ENCODE measurements around the gene AARS2.

AARS2 gene

GRCh38 chr6:44278774-44279697 lies 34.1 kb downstream of the AARS2 start:
- TF ChIP-seq SIN3A (IDR thresholded peaks at IDR 0.05; ENCODE audit: borderline replicate concordance, insufficient read depth, low read length) (no peak), FOXP2 (optimal IDR thresholded peaks at IDR 0.05; ENCODE audit: borderline replicate concordance, extremely low read depth, extremely low read length, insufficient read depth) (no peak), REST (IDR thresholded peaks at IDR 0.05; ENCODE audit: insufficient read depth in 1 of 2, low read depth in 2 of 2, low read length in 2 of 2) (0 out of 4 replicates have a peak, but pooled peaks of 1 of the 2 experiments have one; percentile 31), TAF1 (IDR thresholded peaks at IDR 0.05; ENCODE audit: borderline replicate concordance, insufficient read depth, low read length) (no peak), POLR2AphosphoS5 (IDR thresholded peaks at IDR 0.05; ENCODE audit: low read depth, low read length) (no peak)

- TF ChIP-seq POLR2AphosphoS5 (IDR thresholded peaks at IDR 0.05; ENCODE audit: low read depth, low read length) (no peak), TAF1 (IDR thresholded peaks at IDR 0.05; ENCODE audit: borderline replicate concordance, insufficient read depth, low read length) (no peak), REST (IDR thresholded peaks at IDR 0.05; ENCODE audit: insufficient read depth in 1 of 2, low read depth in 2 of 2, low read length in 2 of 2) (no peak), SIN3A (IDR thresholded peaks at IDR 0.05; ENCODE audit: borderline replicate concordance, insufficient read depth, low read length) (no peak), FOXP2 (optimal IDR thresholded peaks at IDR 0.05; ENCODE audit: borderline replicate concordance, extremely low read depth, extremely low read length, insufficient read depth) (no peak)
Observed at GRCh38 chr6:44278315-44278714, 34.8 kb downstream of the AARS2 start.

GRCh38 chr6:44277763-44278162 lies 35.4 kb downstream of the AARS2 start:
- no peak for TF ChIP-seq REST (IDR thresholded peaks at IDR 0.05; ENCODE audit: insufficient read depth in 1 of 2, low read depth in 2 of 2, low read length in 2 of 2)
- TF ChIP-seq POLR2AphosphoS5 (IDR thresholded peaks at IDR 0.05; ENCODE audit: low read depth, low read length): no peak
- TF ChIP-seq TAF1 (IDR thresholded peaks at IDR 0.05; ENCODE audit: borderline replicate concordance, insufficient read depth, low read length): no peak
- TF ChIP-seq SIN3A (IDR thresholded peaks at IDR 0.05; ENCODE audit: borderline replicate concordance, insufficient read depth, low read length): no peak
- TF ChIP-seq FOXP2 (optimal IDR thresholded peaks at IDR 0.05; ENCODE audit: borderline replicate concordance, extremely low read depth, extremely low read length, insufficient read depth): no peak

- TF ChIP-seq REST (IDR thresholded peaks at IDR 0.05; ENCODE audit: insufficient read depth in 1 of 2, low read depth in 2 of 2, low read length in 2 of 2): no peak
- no peak for TF ChIP-seq POLR2AphosphoS5 (IDR thresholded peaks at IDR 0.05; ENCODE audit: low read depth, low read length)
- no peak for TF ChIP-seq FOXP2 (optimal IDR thresholded peaks at IDR 0.05; ENCODE audit: borderline replicate concordance, extremely low read depth, extremely low read length, insufficient read depth)
- no peak for TF ChIP-seq TAF1 (IDR thresholded peaks at IDR 0.05; ENCODE audit: borderline replicate concordance, insufficient read depth, low read length)
- TF ChIP-seq SIN3A (IDR thresholded peaks at IDR 0.05; ENCODE audit: borderline replicate concordance, insufficient read depth, low read length): no peak
Observed at GRCh38 chr6:44276667-44277640, 36.2 kb downstream of the AARS2 start.

Data from PFSK-1 (cell line).